ENCODE results near the gene IL1RAPL1.

DNA sequence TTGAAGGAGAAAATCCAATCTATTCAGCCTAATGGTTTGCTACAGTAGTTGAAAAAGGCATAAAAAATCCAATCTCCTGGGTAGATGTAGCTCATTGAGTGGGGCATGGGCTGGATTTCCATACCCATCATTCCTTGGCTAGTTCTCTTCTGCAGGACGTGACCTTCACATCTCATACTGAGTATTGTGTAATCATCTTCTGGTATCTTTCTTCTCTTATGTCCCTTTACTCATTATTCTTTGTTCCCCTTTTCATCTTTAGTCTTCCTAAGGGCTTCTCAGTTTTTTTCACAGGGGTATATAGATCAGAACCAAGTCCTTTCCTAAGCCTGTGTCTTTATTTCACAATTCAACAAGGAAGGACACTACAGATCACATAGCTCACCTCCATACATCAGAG is 900.5 kb downstream of the IL1RAPL1 start:
- no peak for TF ChIP-seq EZH2 (IDR thresholded peaks at IDR 0.05; ENCODE audit: insufficient read depth, low read length)
- TF ChIP-seq, protein P1, sequence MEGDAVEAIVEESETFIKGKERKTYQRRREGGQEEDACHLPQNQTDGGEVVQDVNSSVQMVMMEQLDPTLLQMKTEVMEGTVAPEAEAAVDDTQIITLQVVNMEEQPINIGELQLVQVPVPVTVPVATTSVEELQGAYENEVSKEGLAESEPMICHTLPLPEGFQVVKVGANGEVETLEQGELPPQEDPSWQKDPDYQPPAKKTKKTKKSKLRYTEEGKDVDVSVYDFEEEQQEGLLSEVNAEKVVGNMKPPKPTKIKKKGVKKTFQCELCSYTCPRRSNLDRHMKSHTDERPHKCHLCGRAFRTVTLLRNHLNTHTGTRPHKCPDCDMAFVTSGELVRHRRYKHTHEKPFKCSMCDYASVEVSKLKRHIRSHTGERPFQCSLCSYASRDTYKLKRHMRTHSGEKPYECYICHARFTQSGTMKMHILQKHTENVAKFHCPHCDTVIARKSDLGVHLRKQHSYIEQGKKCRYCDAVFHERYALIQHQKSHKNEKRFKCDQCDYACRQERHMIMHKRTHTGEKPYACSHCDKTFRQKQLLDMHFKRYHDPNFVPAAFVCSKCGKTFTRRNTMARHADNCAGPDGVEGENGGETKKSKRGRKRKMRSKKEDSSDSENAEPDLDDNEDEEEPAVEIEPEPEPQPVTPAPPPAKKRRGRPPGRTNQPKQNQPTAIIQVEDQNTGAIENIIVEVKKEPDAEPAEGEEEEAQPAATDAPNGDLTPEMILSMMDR (IDR thresholded peaks at IDR 0.05; ENCODE audit: insufficient read depth, low read depth, low read length), result no peak
